Nephron progenitor cell (in vitro differentiated cells): ENCODE data around the gene RBPJ.

Experiments
- DNase-seq: peaks from one replicate; pipeline ENCODE4 v3.0.0; 2021
- H3K27ac Mint-ChIP-seq: 2 replicates; pipeline ENCODE4 v1.8.0; 2021; ENCODE audit warnings: mild to moderate bottlenecking, moderate library complexity, mixed read lengths
- H3K27me3 Mint-ChIP-seq: 2 replicates; pipeline ENCODE4 v1.8.0; 2021; ENCODE audit warnings: mild to moderate bottlenecking, low read depth, mixed read lengths; ENCODE audit not compliant: poor library complexity
- H3K36me3 Mint-ChIP-seq: 2 replicates; pipeline ENCODE4 v1.8.0; 2021; ENCODE audit warnings: low read depth, mixed read lengths
- H3K4me1 Mint-ChIP-seq: 2 replicates; pipeline ENCODE4 v1.8.0; 2021; ENCODE audit warnings: mixed read lengths
- H3K4me3 Mint-ChIP-seq: 2 replicates; pipeline ENCODE4 v1.8.0; 2021; ENCODE audit warnings: mild to moderate bottlenecking, moderate library complexity, mixed read lengths
- H3K9me3 Mint-ChIP-seq: 2 replicates; pipeline ENCODE4 v1.8.0; 2021; ENCODE audit warnings: mild to moderate bottlenecking, moderate library complexity, mixed read lengths
- CTCF ChIP-seq: fragments of 200-600 bp; sonication (generic); IDR thresholded peaks from 2 replicates; pipeline ENCODE4 v1.5.0; 2021; ENCODE audit warnings: antibody characterized with exemption

Gene RBPJ

GRCh38 chr4:26320538-26321372 is at the start of gene RBPJ:
RBPJ (plus strand) TSS chr4:26321014; CDS start chr4:26321029, 15 bp downstream.
- DNase-seq = peak; percentile 95
- Mint-ChIP-seq H3K4me1 (peaks cover 35% of the 10 kb centered on the region), H3K36me3 (peaks cover 7% of the 10 kb centered on the region), H3K27me3 (peaks cover 4% of the 10 kb centered on the region), H3K9me3 (peaks cover 22% of the 10 kb centered on the region), H3K4me3 (peak within 1 kb of the TSS; percentile 100), H3K27ac (peak within 1 kb of the TSS; percentile 99)
- TF ChIP-seq CTCF = no peak

GRCh38 chr4:26271703-26272102 is 49.1 kb upstream of the RBPJ start:
- DNase-seq = no peak

DNA sequence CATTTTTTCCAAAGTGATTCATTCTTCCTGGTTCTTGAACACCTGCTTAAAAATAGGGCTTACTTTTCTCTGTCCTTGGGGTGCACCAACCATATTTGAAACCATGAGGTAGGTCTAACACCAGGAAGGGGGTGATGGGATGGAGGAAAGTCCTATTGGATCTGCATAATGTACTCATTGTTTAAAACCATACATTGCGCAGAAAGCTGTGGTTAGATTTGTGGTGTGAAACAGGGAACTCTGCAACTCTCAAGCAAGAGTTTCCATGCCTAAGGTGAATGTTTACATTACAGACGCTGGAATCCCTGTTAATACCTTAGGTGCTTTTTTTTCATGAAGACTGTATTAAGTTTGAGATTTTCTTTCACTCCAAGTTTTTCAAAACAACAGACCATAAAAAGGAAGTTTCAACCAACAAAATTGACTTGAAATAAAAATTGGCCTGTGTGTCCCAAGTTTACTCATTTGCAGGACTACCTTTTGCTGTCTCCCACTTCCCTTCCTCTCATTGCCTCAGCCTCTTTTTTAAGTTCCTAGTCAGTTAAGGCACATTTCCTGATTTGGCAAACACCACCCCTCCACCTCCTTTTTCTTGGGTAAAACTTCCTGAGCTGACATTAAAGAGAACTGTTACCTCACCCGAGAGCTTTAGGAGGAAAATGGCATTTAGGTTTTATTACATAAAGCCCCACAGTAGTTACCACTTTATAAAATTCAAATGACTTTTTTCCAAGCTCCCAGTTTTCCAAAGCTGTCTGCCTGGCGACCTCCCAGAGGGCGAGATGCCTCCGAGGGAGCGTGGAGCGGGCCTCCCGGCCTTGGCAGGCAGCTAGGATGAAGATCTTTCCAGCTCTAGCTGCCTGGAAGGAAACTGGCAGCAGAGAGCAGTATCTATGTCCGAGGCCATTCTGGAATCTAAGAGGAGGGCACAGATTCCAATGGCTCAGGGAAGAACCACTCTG is 47.9 kb upstream of the RBPJ start:
- peaks cover 28% of the 10 kb centered on the region for H3K4me1 Mint-ChIP-seq
- H3K27me3 Mint-ChIP-seq = peaks cover 3% of the 10 kb centered on the region
- DNase-seq = no peak
- no peak for TF ChIP-seq CTCF
- H3K36me3 Mint-ChIP-seq = no peaks in the 10 kb centered on the region
- H3K27ac Mint-ChIP-seq = peak overlapping the region; percentile 57
- H3K9me3 Mint-ChIP-seq = no peaks in the 10 kb centered on the region
- H3K4me3 Mint-ChIP-seq = no peak overlapping the region

More at GRCh38 chr4:26271703-26272102, 49.1 kb upstream of the RBPJ start:
- no peak overlapping the region for H3K4me3 Mint-ChIP-seq
- peaks cover 3% of the 10 kb centered on the region for H3K27me3 Mint-ChIP-seq
- H3K36me3 Mint-ChIP-seq = no peaks in the 10 kb centered on the region
- no peak for TF ChIP-seq CTCF
- no peaks in the 10 kb centered on the region for H3K9me3 Mint-ChIP-seq
- no peak overlapping the region for H3K27ac Mint-ChIP-seq
- peaks cover 36% of the 10 kb centered on the region for H3K4me1 Mint-ChIP-seq

DNA sequence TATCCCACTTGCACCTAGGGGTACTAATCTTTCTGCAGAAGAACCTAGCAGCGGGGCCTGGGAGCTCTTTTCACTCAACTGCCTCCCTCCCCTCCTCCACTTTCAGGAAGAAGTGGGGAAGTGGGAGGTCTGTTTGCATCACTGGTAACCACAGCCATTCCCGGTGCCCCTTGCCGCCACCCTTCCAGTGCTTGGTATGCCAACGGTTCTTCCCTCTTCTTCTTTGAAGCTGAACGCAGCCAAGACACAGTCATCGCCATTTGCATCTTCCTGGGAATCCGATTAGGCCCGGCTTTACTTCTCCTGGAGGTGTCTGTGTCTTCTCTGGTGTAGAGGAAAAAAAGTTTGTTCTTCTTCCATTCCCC is 47.2 kb upstream of the RBPJ start:
- H3K36me3 Mint-ChIP-seq = no peaks in the 10 kb centered on the region
- no peak overlapping the region for H3K4me3 Mint-ChIP-seq
- DNase-seq = peak; percentile 4
- peaks cover 21% of the 10 kb centered on the region for H3K4me1 Mint-ChIP-seq
- TF ChIP-seq CTCF = no peak
- H3K27me3 Mint-ChIP-seq = peaks cover 3% of the 10 kb centered on the region
- H3K27ac Mint-ChIP-seq = no peak overlapping the region
- H3K9me3 Mint-ChIP-seq = no peaks in the 10 kb centered on the region

- H3K36me3 Mint-ChIP-seq = no peaks in the 10 kb centered on the region
- no peak for TF ChIP-seq CTCF
- H3K9me3 Mint-ChIP-seq = no peaks in the 10 kb centered on the region
- DNase-seq = no peak
- peaks cover 3% of the 10 kb centered on the region for H3K27me3 Mint-ChIP-seq
- H3K4me1 Mint-ChIP-seq = peaks cover 16% of the 10 kb centered on the region
- H3K27ac Mint-ChIP-seq = no peak overlapping the region
- no peak overlapping the region for H3K4me3 Mint-ChIP-seq
Measured at GRCh38 chr4:26275281-26275680, 45.5 kb upstream of the RBPJ start.
